BLaER1 treated with 17β-estradiol and CSF1 and Interleukin-3, amounts not matched to agents 10 nM and 100 nM (cell line): ENCODE data around the gene PYY.
A peak's percentile ranks its signal among the peaks of the same experiment; 100 is the strongest.
"Not testable (repeated sequence)": the region's sequence is repeated elsewhere in the genome, so short reads cannot be mapped to it uniquely, and the experiment has no call there.

Experiments
- H3K27ac ChIP-seq, 11 experiments: shearing (Covaris generic); formaldehyde crosslinking; 2 replicates each; pipeline ENCODE4 v1.8.1; 2022
- H3K27me3 ChIP-seq, 11 experiments: shearing (Covaris generic); formaldehyde crosslinking; 2 replicates each; pipeline ENCODE4 v1.8.1; 2022
- H3K36me3 ChIP-seq, 11 experiments: shearing (Covaris generic); formaldehyde crosslinking; 2 replicates each; pipeline ENCODE4 v1.8.1; 2022
- H3K4me1 ChIP-seq, 10 experiments: shearing (Covaris generic); formaldehyde crosslinking; 2 replicates each; pipeline ENCODE4 v1.8.1; 2022
- H3K4me2 ChIP-seq, 11 experiments: shearing (Covaris generic); formaldehyde crosslinking; 2 replicates each; pipeline ENCODE4 v1.8.1; 2022
- H3K4me3 ChIP-seq, 10 experiments: shearing (Covaris generic); formaldehyde crosslinking; 2 replicates each; pipeline ENCODE4 v1.8.1; 2022
- H3K9ac ChIP-seq, 11 experiments: shearing (Covaris generic); formaldehyde crosslinking; 2 replicates each; pipeline ENCODE4 v1.8.1; 2022
- H3K9me3 ChIP-seq, 11 experiments: shearing (Covaris generic); formaldehyde crosslinking; replicated peaks in 1 of 11; 2 replicates each; pipeline ENCODE4 v1.8.1; 2022
- H4K20me1 ChIP-seq, 11 experiments: shearing (Covaris generic); formaldehyde crosslinking; 2 replicates each; pipeline ENCODE4 v1.8.1; 2022
- Cebpa-rat ChIP-seq, 11 experiments: shearing (Covaris generic); IDR thresholded peaks; 2 replicates each; pipeline ENCODE4 v1.8.1; 2022

The PYY gene

GRCh38 chr17:43953746-43954145, at the start of gene PYY:
Gene PYY, minus strand, starts transcription at chr17:43953940. Its CDS starts 457 bp downstream, at chr17:43953483.
- H3K4me2 ChIP-seq: peak within 1 kb of the TSS in 9 of 11 experiments; percentile 7 to 56 (median 31); a peak in 15 of 22 replicates
- no peaks in the 10 kb centered on the region; a peak in 1 of 22 replicates for H4K20me1 ChIP-seq
- no peak within 1 kb of the TSS for H3K4me3 ChIP-seq
- no peak within 1 kb of the TSS for H3K27ac ChIP-seq
- H3K4me1 ChIP-seq: peaks cover 0 to 36% (median 9%) of the 10 kb centered on the region in 10 experiments; a peak in 11 of 20 replicates
- peaks cover 23 to 42% (median 32%) of the 10 kb centered on the region in 11 experiments for H3K27me3 ChIP-seq
- no peak for TF ChIP-seq Cebpa-rat (IDR thresholded peaks at IDR 0.05)
- no peaks in the 10 kb centered on the region for H3K9me3 ChIP-seq
- no peak within 1 kb of the TSS for H3K9ac ChIP-seq
- no peaks in the 10 kb centered on the region for H3K36me3 ChIP-seq

GRCh38 chr17:44002141-44002848, 48.6 kb upstream of the PYY start:
- peaks cover 44 to 63% (median 59%) of the 10 kb centered on the region in 11 experiments for H3K27me3 ChIP-seq
- TF ChIP-seq Cebpa-rat (IDR thresholded peaks at IDR 0.05): no peak
- peaks cover 0 to 22% (median 15%) of the 10 kb centered on the region in 11 experiments; a peak in 15 of 22 replicates for H4K20me1 ChIP-seq
- H3K4me2 ChIP-seq: peak overlapping the region in 4 of 11 experiments; percentile 6 to 38 (median 15); a peak in 5 of 22 replicates
- H3K4me3 ChIP-seq: no peak overlapping the region
- H3K36me3 ChIP-seq: no peaks in the 10 kb centered on the region
- H3K9ac ChIP-seq: no peak overlapping the region
- peaks cover 8 to 55% (median 25%) of the 10 kb centered on the region in 10 experiments for H3K4me1 ChIP-seq
- H3K9me3 ChIP-seq: no peaks in the 10 kb centered on the region
- H3K27ac ChIP-seq: no peak overlapping the region

GRCh38 chr17:44001461-44001920, 47.8 kb upstream of the PYY start:
- no peak for TF ChIP-seq Cebpa-rat (IDR thresholded peaks at IDR 0.05)
- no peak overlapping the region for H3K9ac ChIP-seq

GRCh38 chr17:44000871-44001460, 47.2 kb upstream of the PYY start:
- no peak overlapping the region for H3K27ac ChIP-seq
- H3K9ac ChIP-seq: no peak overlapping the region
- no peak overlapping the region for H3K4me2 ChIP-seq
- H3K27me3 ChIP-seq: peaks cover 39 to 55% (median 48%) of the 10 kb centered on the region in 11 experiments
- TF ChIP-seq Cebpa-rat (IDR thresholded peaks at IDR 0.05): no peak
- no peaks in the 10 kb centered on the region for H3K36me3 ChIP-seq
- no peak overlapping the region for H3K4me3 ChIP-seq
- peaks cover under 1 to 46% (median 18%) of the 10 kb centered on the region in 10 experiments; a peak in 17 of 20 replicates for H3K4me1 ChIP-seq
- H4K20me1 ChIP-seq: peaks cover 0 to 17% (median 11%) of the 10 kb centered on the region in 11 experiments; a peak in 15 of 22 replicates
- no peaks in the 10 kb centered on the region for H3K9me3 ChIP-seq

More at GRCh38 chr17:44001461-44001920, 47.8 kb upstream of the PYY start:
- Histone ChIP-seq H4K20me1 (peaks cover 0 to 22% (median 15%) of the 10 kb centered on the region in 11 experiments; a peak in 15 of 22 replicates), H3K4me3 (no peak overlapping the region), H3K27ac (no peak overlapping the region), H3K9me3 (no peaks in the 10 kb centered on the region), H3K27me3 (peaks cover 43 to 55% (median 52%) of the 10 kb centered on the region in 11 experiments), H3K4me1 (peaks cover 6 to 52% (median 23%) of the 10 kb centered on the region in 10 experiments; a peak in 17 of 20 replicates), H3K4me2 (no peak overlapping the region), H3K36me3 (no peaks in the 10 kb centered on the region)

GRCh38 chr17:44000141-44000860, 46.6 kb upstream of the PYY start:
- Histone ChIP-seq H4K20me1 (peaks cover 0 to 11% (median 7%) of the 10 kb centered on the region in 11 experiments; a peak in 12 of 22 replicates), H3K4me3 (no peak overlapping the region), H3K36me3 (no peaks in the 10 kb centered on the region), H3K27ac (no peak overlapping the region), H3K9ac (no peak overlapping the region), H3K9me3 (no peaks in the 10 kb centered on the region), H3K27me3 (peaks cover 35 to 54% (median 43%) of the 10 kb centered on the region in 11 experiments), H3K4me1 (peaks cover 0 to 41% (median 14%) of the 10 kb centered on the region in 10 experiments; a peak in 10 of 20 replicates), H3K4me2 (no peak overlapping the region)
- no peak for TF ChIP-seq Cebpa-rat (IDR thresholded peaks at IDR 0.05)

- Histone ChIP-seq H3K4me1 (peaks cover 0 to 30% (median 8%) of the 10 kb centered on the region in 10 experiments; a peak in 10 of 20 replicates), H4K20me1 (no peaks in the 10 kb centered on the region; a peak in 1 of 22 replicates), H3K36me3 (no peaks in the 10 kb centered on the region), H3K27me3 (peaks cover 33 to 54% (median 43%) of the 10 kb centered on the region in 11 experiments), H3K4me3 (no peak overlapping the region), H3K27ac (no peak overlapping the region), H3K9me3 (no peaks in the 10 kb centered on the region), H3K4me2 (peak overlapping the region in 4 of 11 experiments; percentile 6 to 44 (median 35); a peak in 5 of 22 replicates), H3K9ac (no peak overlapping the region)
- TF ChIP-seq Cebpa-rat (IDR thresholded peaks at IDR 0.05): no peak
Measured at GRCh38 chr17:43999024-43999423, 45.3 kb upstream of the PYY start.

- Histone ChIP-seq H3K27ac (no peak overlapping the region), H3K9ac (no peak overlapping the region), H3K4me3 (no peak overlapping the region), H3K9me3 (no peaks in the 10 kb centered on the region), H3K27me3 (peaks cover 31 to 54% (median 41%) of the 10 kb centered on the region in 11 experiments), H3K4me1 (peaks cover 0 to 30% (median 8%) of the 10 kb centered on the region in 10 experiments; a peak in 10 of 20 replicates), H3K4me2 (peak overlapping the region in 4 of 11 experiments; percentile 6 to 44 (median 35); a peak in 5 of 22 replicates), H4K20me1 (no peaks in the 10 kb centered on the region; a peak in 1 of 22 replicates), H3K36me3 (no peaks in the 10 kb centered on the region)
- TF ChIP-seq Cebpa-rat (IDR thresholded peaks at IDR 0.05): no peak
Measured at GRCh38 chr17:43998552-43998951, 44.8 kb upstream of the PYY start.

GRCh38 chr17:43997180-43997579, 43.4 kb upstream of the PYY start:
- not testable (repeated sequence) for H3K4me2 ChIP-seq, H3K9ac ChIP-seq, H4K20me1 ChIP-seq, H3K27ac ChIP-seq, H3K4me3 ChIP-seq, H3K9me3 ChIP-seq, H3K36me3 ChIP-seq
- Histone ChIP-seq H3K4me1 (peaks cover 0 to 18% (median 6%) of the 10 kb centered on the region in 10 experiments; a peak in 10 of 20 replicates), H3K27me3 (peaks cover 20 to 41% (median 28%) of the 10 kb centered on the region in 11 experiments)
